AG10803 (cell line): ENCODE data around the gene IGFL4.

ENCODE experiments used
- DNase-seq: peaks from one replicate; pipeline ENCODE4 v3.0.0; 2010; ENCODE audit warnings: low read depth
- H3K4me3 ChIP-seq: 2 replicates; pipeline ENCODE4 v1.5.1; 2011; ENCODE audit warnings: mild to moderate bottlenecking, low read length, control low read depth
- TF ChIP-seq, protein P1 (sequence below): conservative IDR thresholded peaks from 2 replicates; pipeline ENCODE4 v1.5.1; 2011; ENCODE audit warnings: mild to moderate bottlenecking, low read length, control low read depth, inconsistent platforms

IGFL4 gene

DNA sequence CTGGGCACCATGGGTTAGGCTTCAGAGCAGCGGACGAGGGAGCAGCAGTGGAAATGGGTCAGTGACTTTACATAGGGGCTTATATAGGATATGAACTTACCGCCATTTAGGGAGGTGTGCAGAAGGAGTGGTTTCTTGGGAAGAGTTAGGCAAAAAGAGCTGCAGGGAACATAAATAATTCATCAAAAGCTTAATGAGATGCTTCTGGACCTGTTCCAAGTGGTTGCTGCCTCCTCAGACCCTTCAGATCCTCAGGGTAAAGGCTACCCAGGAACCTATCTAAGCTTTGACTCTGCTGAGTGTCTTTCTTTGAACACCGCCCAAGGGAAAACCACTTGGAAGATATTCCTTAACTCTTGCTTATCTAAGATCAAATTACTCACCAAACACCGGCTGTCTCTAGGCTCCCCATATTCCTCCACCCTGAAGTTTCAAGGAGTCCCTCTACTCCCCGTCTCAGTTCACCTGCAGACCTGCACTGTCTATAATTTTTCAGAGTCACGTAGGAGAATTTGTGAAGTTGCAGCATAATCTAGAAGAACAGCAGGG, at the start of gene IGFL4:
TSS of gene IGFL4 (minus strand) at position 51 of the 549 bp plus-strand sequence. CDS start at position 11, 40 bp downstream.
- DNase-seq, result no peak
- TF ChIP-seq, protein P1, sequence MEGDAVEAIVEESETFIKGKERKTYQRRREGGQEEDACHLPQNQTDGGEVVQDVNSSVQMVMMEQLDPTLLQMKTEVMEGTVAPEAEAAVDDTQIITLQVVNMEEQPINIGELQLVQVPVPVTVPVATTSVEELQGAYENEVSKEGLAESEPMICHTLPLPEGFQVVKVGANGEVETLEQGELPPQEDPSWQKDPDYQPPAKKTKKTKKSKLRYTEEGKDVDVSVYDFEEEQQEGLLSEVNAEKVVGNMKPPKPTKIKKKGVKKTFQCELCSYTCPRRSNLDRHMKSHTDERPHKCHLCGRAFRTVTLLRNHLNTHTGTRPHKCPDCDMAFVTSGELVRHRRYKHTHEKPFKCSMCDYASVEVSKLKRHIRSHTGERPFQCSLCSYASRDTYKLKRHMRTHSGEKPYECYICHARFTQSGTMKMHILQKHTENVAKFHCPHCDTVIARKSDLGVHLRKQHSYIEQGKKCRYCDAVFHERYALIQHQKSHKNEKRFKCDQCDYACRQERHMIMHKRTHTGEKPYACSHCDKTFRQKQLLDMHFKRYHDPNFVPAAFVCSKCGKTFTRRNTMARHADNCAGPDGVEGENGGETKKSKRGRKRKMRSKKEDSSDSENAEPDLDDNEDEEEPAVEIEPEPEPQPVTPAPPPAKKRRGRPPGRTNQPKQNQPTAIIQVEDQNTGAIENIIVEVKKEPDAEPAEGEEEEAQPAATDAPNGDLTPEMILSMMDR, result no peak
- H3K4me3 ChIP-seq, result no peak within 1 kb of the TSS

DNA sequence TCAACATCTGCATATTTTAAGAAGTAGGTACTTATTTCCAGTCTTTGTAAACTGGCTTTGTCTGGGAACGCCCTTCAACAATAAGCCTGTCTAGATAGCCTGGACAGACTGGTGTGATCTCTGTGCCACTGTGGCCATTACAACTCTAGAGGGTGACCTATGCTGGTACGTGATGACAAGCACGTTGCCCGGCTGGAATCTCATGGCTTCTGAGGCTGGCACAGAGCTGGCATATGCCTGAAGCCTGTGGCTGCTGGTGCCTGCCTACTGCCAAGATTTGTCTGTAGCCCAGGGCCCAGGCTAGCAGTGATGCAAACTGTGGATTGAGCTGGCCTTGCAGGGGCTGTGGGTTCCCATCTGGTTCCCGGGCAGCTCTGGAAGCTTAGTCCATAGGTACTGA, 49.6 kb upstream of the IGFL4 start:
- H3K4me3 ChIP-seq, result no peak overlapping the region
- no peak for DNase-seq
- TF ChIP-seq, protein P1, result no peak

DNA sequence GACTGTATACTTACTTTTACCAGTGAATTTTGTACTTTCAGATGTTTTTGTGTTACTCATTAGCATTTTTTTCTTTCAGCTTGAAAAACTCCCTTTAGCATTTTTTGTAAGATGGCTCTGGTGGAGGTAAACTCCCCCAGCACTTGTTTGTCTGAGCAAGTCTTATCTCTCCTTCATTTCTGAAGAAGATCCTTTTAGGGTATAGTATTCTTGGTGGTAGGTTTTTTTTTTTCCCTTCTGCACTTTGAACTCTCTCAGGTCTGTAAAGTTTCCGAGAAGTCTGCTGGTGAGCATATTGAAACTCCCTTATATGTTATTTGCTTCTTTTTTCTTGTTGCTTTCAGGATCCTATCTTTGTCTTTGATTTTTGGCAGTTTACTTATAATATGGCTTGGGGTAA, 48.6 kb upstream of the IGFL4 start:
- no peak overlapping the region for H3K4me3 ChIP-seq
- TF ChIP-seq, protein P1, result no peak
- DNase-seq, result no peak

DNA sequence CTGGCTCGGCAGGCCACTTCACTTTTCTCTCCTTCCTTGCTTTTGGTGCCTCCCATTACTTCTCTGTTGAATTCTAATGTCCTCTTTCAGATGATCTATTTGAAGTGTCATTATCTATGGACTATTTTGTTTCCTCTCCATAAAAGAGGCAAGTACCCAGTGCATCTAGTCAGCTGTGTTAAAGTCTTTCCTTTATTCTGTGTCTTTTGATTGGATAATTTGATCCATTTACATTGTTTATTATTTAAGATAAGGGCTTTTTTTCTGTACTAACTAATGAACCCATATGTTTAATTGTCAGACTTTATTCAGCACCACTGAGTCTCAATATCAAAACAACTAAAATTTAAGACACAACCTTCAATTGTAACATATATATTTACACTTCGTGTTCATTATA, 47.3 kb upstream of the IGFL4 start:
- H3K4me3 ChIP-seq, result no peak overlapping the region
- no peak for DNase-seq
- TF ChIP-seq, protein P1, result no peak

DNA sequence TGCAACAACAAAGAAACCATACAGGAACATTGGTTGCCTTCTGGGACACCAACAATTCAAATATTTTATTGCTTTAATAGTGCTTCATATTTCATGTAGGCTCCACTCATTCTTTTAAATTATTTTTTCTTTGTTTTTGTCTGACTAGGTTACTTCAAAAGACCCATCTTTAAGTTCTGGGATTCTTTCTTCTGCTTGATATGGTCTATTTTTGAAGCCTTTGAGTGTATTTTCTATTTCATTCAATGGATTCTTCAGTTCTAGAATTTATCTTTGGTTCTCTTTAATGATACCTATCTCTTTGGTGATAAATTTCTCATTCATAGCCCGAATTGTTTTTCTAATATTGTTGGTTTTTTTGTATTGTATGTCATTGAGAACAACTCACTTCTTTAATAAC, 45.1 kb upstream of the IGFL4 start:
- DNase-seq, result no peak
- TF ChIP-seq, protein P1, result no peak
- H3K4me3 ChIP-seq, result no peak overlapping the region

DNA sequence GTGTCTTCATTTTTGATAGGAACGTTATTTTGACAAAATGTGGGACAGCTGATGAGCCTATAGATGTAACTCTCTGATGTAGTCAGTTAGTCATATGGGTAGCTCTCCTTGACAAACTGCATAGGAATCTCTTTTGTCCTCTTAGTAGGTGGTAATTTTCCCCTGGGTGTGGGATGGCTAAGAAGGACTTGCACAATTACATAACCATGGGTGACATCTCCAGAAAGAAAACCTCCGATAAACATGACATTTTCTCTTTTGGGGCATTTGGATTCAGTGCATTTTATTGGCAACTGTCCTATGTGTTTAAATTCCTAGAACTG, 41.9 kb upstream of the IGFL4 start:
- TF ChIP-seq, protein P1, result no peak
- peak; percentile 30 for DNase-seq
- H3K4me3 ChIP-seq, result no peak overlapping the region

DNA sequence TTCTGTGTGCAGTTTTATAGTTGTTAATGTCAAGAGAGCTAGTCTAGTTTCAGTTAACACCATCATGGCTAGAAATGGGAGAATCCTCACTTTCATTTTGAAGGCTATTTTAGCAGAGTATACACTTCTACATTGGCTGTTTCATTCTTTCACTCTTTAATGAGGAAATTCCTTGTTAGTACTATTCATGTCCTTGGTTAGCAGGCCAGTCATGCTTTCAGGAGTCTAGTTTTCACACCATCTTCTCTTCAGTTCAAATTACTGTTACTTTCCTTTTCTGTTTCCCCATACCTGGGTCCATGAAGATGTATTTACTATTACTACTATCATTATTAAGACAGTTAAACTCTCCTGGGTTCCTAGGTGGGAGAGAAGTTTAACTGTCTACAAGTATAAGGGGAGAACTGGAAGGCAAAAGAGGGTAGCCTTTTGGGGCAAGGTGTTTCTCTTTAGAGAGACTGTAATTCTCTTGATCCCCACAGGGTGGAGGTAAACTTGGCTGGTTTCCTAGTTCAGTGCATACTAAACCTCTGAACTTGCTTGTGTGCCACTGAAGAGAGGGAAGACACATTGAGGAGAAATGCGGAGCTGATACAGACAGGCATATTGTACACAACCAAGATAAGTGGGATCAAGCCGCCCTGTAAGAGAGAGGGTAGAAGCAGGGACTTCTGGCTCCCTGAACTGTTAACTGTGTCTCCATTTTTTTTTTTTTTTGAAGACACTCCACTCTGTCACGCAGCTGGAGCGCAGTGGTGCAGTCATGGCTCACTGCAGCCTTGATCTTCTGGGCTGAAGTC, 41.3 kb upstream of the IGFL4 start:
- H3K4me3 ChIP-seq, result no peak overlapping the region
- TF ChIP-seq, protein P1, result peak; percentile 81
- peak; percentile 70 for DNase-seq
